ENCODE data around the gene TRPV2.
A peak's percentile ranks its signal among the peaks of the same experiment; 100 is the strongest.

The TRPV2 gene

GRCh38 chr17:16406742-16407674 lies 8.4 kb upstream of the TRPV2 start:
- DNase-seq = peak; percentile 93

- DNase-seq = peak; percentile 99
These were observed 7.3 kb upstream of the TRPV2 start for GRCh38 chr17:16407911-16408588.

- no peak for DNase-seq
These were observed 2.0 kb downstream of the TRPV2 start for GRCh38 chr17:16417399-16417798.

- DNase-seq = no peak
These were observed 2.7 kb downstream of the TRPV2 start for GRCh38 chr17:16417896-16418684.

GRCh38 chr17:16418685-16419068 lies 3.3 kb downstream of the TRPV2 start:
- DNase-seq = no peak

- no peak for DNase-seq
These were observed 3.9 kb downstream of the TRPV2 start for GRCh38 chr17:16419074-16419928.

- no peak for DNase-seq
These were observed 4.5 kb downstream of the TRPV2 start for GRCh38 chr17:16419929-16420271.

GRCh38 chr17:16422416-16422815 lies 7.0 kb downstream of the TRPV2 start:
- no peak for DNase-seq

- no peak for DNase-seq
These were observed 8.0 kb downstream of the TRPV2 start for GRCh38 chr17:16423226-16423872.

GRCh38 chr17:16425202-16425601 lies 9.8 kb downstream of the TRPV2 start:
- peak; percentile 97 for DNase-seq

GRCh38 chr17:16425698-16426659 lies 10.6 kb downstream of the TRPV2 start:
- DNase-seq = peak; percentile 100

- DNase-seq = no peak
These were observed 11.6 kb downstream of the TRPV2 start for GRCh38 chr17:16427020-16427419.

GRCh38 chr17:16428098-16428882 lies 12.9 kb downstream of the TRPV2 start:
- peak; percentile 97 for DNase-seq

- no peak for DNase-seq
These were observed 13.7 kb downstream of the TRPV2 start for GRCh38 chr17:16429083-16429482.

GRCh38 chr17:16430650-16431049 lies 15.3 kb downstream of the TRPV2 start:
- DNase-seq = no peak

GRCh38 chr17:16432017-16432416 lies 16.6 kb downstream of the TRPV2 start:
- DNase-seq = peak; percentile 60

GRCh38 chr17:16433514-16433913 lies 18.1 kb downstream of the TRPV2 start:
- no peak for DNase-seq

- no peak for DNase-seq
These were observed 19.3 kb downstream of the TRPV2 start for GRCh38 chr17:16434662-16435061.

- no peak for DNase-seq
These were observed 20.8 kb downstream of the TRPV2 start for GRCh38 chr17:16435925-16436886.
